HG03442 (cell line): ENCODE measurements around the gene KIAA1328.

ENCODE experiments used
- ATAC-seq: cut with Tn5 transposase; IDR thresholded peaks from one replicate; pipeline ENCODE4 v1.9.1; 2021; ENCODE audit warnings: mild to moderate bottlenecking, moderate library complexity; ENCODE audit not compliant: unreplicated experiment

KIAA1328 gene

GRCh38 chr18:36942264-36942663 is 113.3 kb downstream of the KIAA1328 start:
- ATAC-seq, result no peak

GRCh38 chr18:36947820-36948348 is 119.0 kb downstream of the KIAA1328 start:
- no peak for ATAC-seq

GRCh38 chr18:36950282-36950681 is 121.4 kb downstream of the KIAA1328 start:
- no peak for ATAC-seq

- no peak for ATAC-seq
Observed at GRCh38 chr18:36950960-36951359, 122.0 kb downstream of the KIAA1328 start.

GRCh38 chr18:36953047-36953446 is 124.1 kb downstream of the KIAA1328 start:
- no peak for ATAC-seq

GRCh38 chr18:36960038-36960437 is 131.1 kb downstream of the KIAA1328 start:
- ATAC-seq, result no peak

- ATAC-seq, result no peak
Observed at GRCh38 chr18:36963464-36963863, 134.5 kb downstream of the KIAA1328 start.

- no peak for ATAC-seq
Observed at GRCh38 chr18:36974686-36975085, 145.8 kb downstream of the KIAA1328 start.

- no peak for ATAC-seq
Observed at GRCh38 chr18:36977121-36977520, 148.2 kb downstream of the KIAA1328 start.

GRCh38 chr18:36993068-36993467 is 164.1 kb downstream of the KIAA1328 start:
- peak; percentile 67 for ATAC-seq

GRCh38 chr18:37006742-37007141 is 177.8 kb downstream of the KIAA1328 start:
- peak; percentile 85 for ATAC-seq

GRCh38 chr18:37012452-37012851 is 183.5 kb downstream of the KIAA1328 start:
- no peak for ATAC-seq

- no peak for ATAC-seq
Observed at GRCh38 chr18:37019157-37019827, 190.4 kb downstream of the KIAA1328 start.

- no peak for ATAC-seq
Observed at GRCh38 chr18:37033419-37033818, 204.5 kb downstream of the KIAA1328 start.

- no peak for ATAC-seq
Observed at GRCh38 chr18:37042381-37042780, 213.5 kb downstream of the KIAA1328 start.

- no peak for ATAC-seq
Observed at GRCh38 chr18:37055137-37055802, 226.3 kb downstream of the KIAA1328 start.

- ATAC-seq, result no peak
Observed at GRCh38 chr18:37064187-37064586, 235.3 kb downstream of the KIAA1328 start.

- no peak for ATAC-seq
Observed at GRCh38 chr18:37065254-37065653, 236.3 kb downstream of the KIAA1328 start.

GRCh38 chr18:37084912-37085311 is 256.0 kb downstream of the KIAA1328 start:
- no peak for ATAC-seq

- no peak for ATAC-seq
Observed at GRCh38 chr18:37085362-37085761, 256.4 kb downstream of the KIAA1328 start.

GRCh38 chr18:37107748-37108522 is 279.0 kb downstream of the KIAA1328 start:
- ATAC-seq, result no peak

- no peak for ATAC-seq
Observed at GRCh38 chr18:37122877-37123276, 293.9 kb downstream of the KIAA1328 start.
